ENCODE results near the gene SLC24A1.

SLC24A1 gene

GRCh38 chr15:65655026-65655425 lies 33.3 kb downstream of the SLC24A1 start:
- no peak overlapping the region for H3K4me3 ChIP-seq (IDR thresholded peaks at IDR 0.05; ENCODE audit: insufficient read depth, low read depth, low read length)
- H3K79me2 ChIP-seq (ENCODE audit: insufficient read depth, low read depth) = no peaks in the 10 kb centered on the region
- H3K27me3 ChIP-seq (ENCODE audit: insufficient read depth, low read depth) = no peaks in the 10 kb centered on the region
- no peak overlapping the region for H3K27ac ChIP-seq
- no peaks in the 10 kb centered on the region for H4K20me1 ChIP-seq (ENCODE audit: insufficient read depth)
- TF ChIP-seq CTCF (conservative IDR thresholded peaks at IDR 0.05; ENCODE audit: low read depth, low read length) = no peak
- no peaks in the 10 kb centered on the region; the same call in 1 of the 2 replicates for H3K36me3 ChIP-seq (ENCODE audit: insufficient read depth)
- H3K4me1 ChIP-seq (ENCODE audit: low read depth, poor library complexity, severe bottlenecking) = peaks cover 9% of the 10 kb centered on the region
- no peak overlapping the region for H3K4me2 ChIP-seq
- H3K9ac ChIP-seq = no peak overlapping the region
- H2AFZ ChIP-seq (ENCODE audit: low read depth) = no peak overlapping the region

DNA sequence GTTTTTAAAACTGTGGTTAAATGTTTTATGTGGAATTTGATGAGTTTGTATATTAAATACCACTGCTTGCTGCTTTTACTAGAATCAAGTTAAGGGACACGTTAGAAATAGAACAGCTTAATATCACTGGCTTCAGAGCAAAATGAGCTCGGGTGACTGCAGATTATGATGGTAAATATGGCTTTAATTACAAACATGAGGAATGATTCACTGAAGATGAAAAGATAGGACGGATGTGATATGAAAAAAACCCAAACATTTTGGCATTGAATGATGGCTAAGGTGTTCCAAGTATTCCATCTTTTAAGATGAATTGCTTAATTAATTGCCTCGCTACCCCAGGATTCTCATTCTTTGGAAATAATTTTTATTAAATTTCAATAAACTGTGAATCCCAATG lies 33.7 kb downstream of the SLC24A1 start:
- Histone ChIP-seq H3K36me3 (ENCODE audit: insufficient read depth) (no peaks in the 10 kb centered on the region; the same call in 1 of the 2 replicates), H4K20me1 (ENCODE audit: insufficient read depth) (no peaks in the 10 kb centered on the region), H3K27ac (no peak overlapping the region), H3K27me3 (ENCODE audit: insufficient read depth, low read depth) (no peaks in the 10 kb centered on the region), H3K4me3 (IDR thresholded peaks at IDR 0.05; ENCODE audit: insufficient read depth, low read depth, low read length) (no peak overlapping the region), H3K4me2 (no peak overlapping the region), H2AFZ (ENCODE audit: low read depth) (no peak overlapping the region), H3K9ac (no peak overlapping the region), H3K79me2 (ENCODE audit: insufficient read depth, low read depth) (no peaks in the 10 kb centered on the region), H3K4me1 (ENCODE audit: low read depth, poor library complexity, severe bottlenecking) (peaks cover 5% of the 10 kb centered on the region)
- TF ChIP-seq CTCF (conservative IDR thresholded peaks at IDR 0.05; ENCODE audit: low read depth, low read length) = no peak

DNA sequence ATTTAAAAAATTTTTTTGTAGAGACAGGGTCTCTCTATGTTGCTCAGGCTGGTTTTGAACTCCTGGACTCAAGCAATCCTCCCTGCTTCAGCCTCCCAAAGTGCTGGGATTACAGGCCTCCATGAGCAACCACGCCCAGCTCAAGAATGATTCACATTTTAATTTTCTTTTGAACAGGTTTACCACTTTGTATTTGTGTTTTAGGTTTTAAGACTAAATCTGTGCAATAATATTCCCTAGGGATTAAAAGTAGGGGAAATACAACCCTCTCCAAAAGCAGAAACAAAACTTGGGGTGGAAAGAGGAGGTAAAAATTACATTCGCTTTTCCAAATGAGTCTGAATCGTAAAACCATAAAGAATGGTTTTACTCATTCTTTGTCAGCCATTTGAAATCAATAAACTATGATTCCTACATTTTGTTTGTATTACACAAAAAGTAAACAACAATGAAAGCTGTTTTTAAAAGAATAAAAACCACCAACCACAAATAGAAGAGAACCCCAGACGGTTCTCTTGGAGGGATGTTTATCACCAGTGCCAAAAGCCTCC lies 37.8 kb downstream of the SLC24A1 start:
- no peaks in the 10 kb centered on the region; the same call in 1 of the 2 replicates for H3K36me3 ChIP-seq (ENCODE audit: insufficient read depth)
- TF ChIP-seq CTCF (conservative IDR thresholded peaks at IDR 0.05; ENCODE audit: low read depth, low read length) = no peak
- no peaks in the 10 kb centered on the region for H3K79me2 ChIP-seq (ENCODE audit: insufficient read depth, low read depth)
- H3K27me3 ChIP-seq (ENCODE audit: insufficient read depth, low read depth) = no peaks in the 10 kb centered on the region
- no peak overlapping the region for H3K4me3 ChIP-seq (IDR thresholded peaks at IDR 0.05; ENCODE audit: insufficient read depth, low read depth, low read length)
- no peak overlapping the region for H2AFZ ChIP-seq (ENCODE audit: low read depth)
- no peak overlapping the region for H3K9ac ChIP-seq
- H4K20me1 ChIP-seq (ENCODE audit: insufficient read depth) = no peaks in the 10 kb centered on the region
- no peak overlapping the region for H3K27ac ChIP-seq
- no peak overlapping the region for H3K4me2 ChIP-seq
- H3K4me1 ChIP-seq (ENCODE audit: low read depth, poor library complexity, severe bottlenecking) = no peaks in the 10 kb centered on the region

GRCh38 chr15:65660927-65661326 lies 39.2 kb downstream of the SLC24A1 start:
- Histone ChIP-seq H3K4me1 (ENCODE audit: low read depth, poor library complexity, severe bottlenecking) (no peaks in the 10 kb centered on the region), H3K9ac (no peak overlapping the region), H3K4me2 (no peak overlapping the region), H3K79me2 (ENCODE audit: insufficient read depth, low read depth) (no peaks in the 10 kb centered on the region), H4K20me1 (ENCODE audit: insufficient read depth) (no peaks in the 10 kb centered on the region), H2AFZ (ENCODE audit: low read depth) (no peak overlapping the region), H3K27ac (no peak overlapping the region), H3K27me3 (ENCODE audit: insufficient read depth, low read depth) (no peaks in the 10 kb centered on the region), H3K36me3 (ENCODE audit: insufficient read depth) (no peaks in the 10 kb centered on the region; the same call in 1 of the 2 replicates), H3K4me3 (IDR thresholded peaks at IDR 0.05; ENCODE audit: insufficient read depth, low read depth, low read length) (no peak overlapping the region)
- no peak for TF ChIP-seq CTCF (conservative IDR thresholded peaks at IDR 0.05; ENCODE audit: low read depth, low read length)

All from KMS-11 (cell line).